H1 (cell line): ENCODE measurements around the gene DYSF. TPM values are rescaled to one million over a fixed set of nuclear protein-coding genes. Genes with fewer than 3 reads are reported as not detected.

Experiments
- CTCF ChIA-PET: fragments of 300-600 bp; sonication (Branson Sonifier 250); formaldehyde crosslinking; loops from one replicate; lab custom pipeline; 2021; ENCODE audit not compliant: partially characterized antibody; lab: Charles Lee
- POLR2A ChIA-PET: fragments of 300-600 bp; sonication (Branson Sonifier 250); formaldehyde crosslinking; loops from one replicate; lab custom pipeline; 2021; ENCODE audit warnings: inconsistent platforms; ENCODE audit not compliant: partially characterized antibody; lab: Charles Lee
- DNase-seq, 2 experiments: peaks; one replicate each; pipeline versions ENCODE4 v3.0.0 to v3.0.0-alpha.2; 2010 to 2022; ENCODE audit warnings: low spot score in 2 of 2, low read depth in 1 of 2, mixed read lengths in 1 of 2
- FAIRE-seq: peaks from 2 replicates; lab custom pipeline; 2011; peaks lifted over from hg19 to GRCh38; lab: Jason Lieb, UNC
- H2AFZ ChIP-seq: 2 replicates; pipeline ENCODE4 v1.8.1; 2012; ENCODE audit warnings: low read length, inconsistent platforms
- H2AK5ac ChIP-seq: 2 replicates; pipeline ENCODE4 v1.6.1; 2013; ENCODE audit warnings: low read depth, low read length
- H2BK120ac ChIP-seq: replicated peaks from 2 replicates; pipeline ENCODE3; 2013; ENCODE audit warnings: low read depth, low read length, inconsistent platforms
- H2BK12ac ChIP-seq: 2 replicates; pipeline ENCODE4 v1.6.1; 2013; ENCODE audit warnings: low read depth, low read length
- H2BK15ac ChIP-seq: 2 replicates; pipeline ENCODE4 v1.6.1; 2013; ENCODE audit warnings: low read length
- H2BK20ac ChIP-seq: 2 replicates; pipeline ENCODE4 v1.6.1; 2013; ENCODE audit warnings: low read length
- H2BK5ac ChIP-seq: 2 replicates; pipeline ENCODE4 v1.6.1; 2013; ENCODE audit warnings: low read depth, low read length
- H3K14ac ChIP-seq: 2 replicates; pipeline ENCODE4 v1.6.1; 2013; ENCODE audit warnings: inconsistent platforms; ENCODE audit not compliant: insufficient read length
- H3K18ac ChIP-seq: 2 replicates; pipeline ENCODE4 v1.6.1; 2013; ENCODE audit warnings: low read length; ENCODE audit errors: extremely low read depth
- H3K23ac ChIP-seq: 2 replicates; pipeline ENCODE4 v1.6.1; 2013; ENCODE audit warnings: inconsistent platforms; ENCODE audit not compliant: insufficient read length
- H3K23me2 ChIP-seq: 2 replicates; pipeline ENCODE4 v1.6.1; 2013; ENCODE audit warnings: low read depth, low read length
- H3K27ac ChIP-seq: 2 replicates; pipeline ENCODE4 v1.6.1; 2011; ENCODE audit warnings: low read depth, low read length, inconsistent platforms
- H3K27me3 ChIP-seq, 4 experiments: replicated peaks in 1 of 4; 1 replicate in 1 of 4; 2 replicates in 3 of 4; pipeline versions ENCODE4 v1.6.1 to v1.8.1; 2011 to 2013; ENCODE audit warnings: low read length in 3 of 4, mild to moderate bottlenecking in 3 of 4, inconsistent platforms in 2 of 4, mixed read lengths in 2 of 4, moderate library complexity in 1 of 4; ENCODE audit not compliant: control insufficient read depth in 3 of 4, insufficient read depth in 3 of 4; ENCODE audit errors: extremely low read depth in 1 of 4
- H3K36me3 ChIP-seq, 4 experiments: 2 replicates each; pipeline versions ENCODE4 v1.6.1 to v1.8.1; 2011 to 2013; ENCODE audit warnings: mild to moderate bottlenecking in 4 of 4, low read length in 3 of 4, moderate library complexity in 2 of 4, control low read depth in 1 of 4, inconsistent platforms in 1 of 4; ENCODE audit not compliant: insufficient read depth in 4 of 4, control insufficient read depth in 2 of 4
- H3K4ac ChIP-seq: replicated peaks from 2 replicates; pipeline ENCODE3; 2013; ENCODE audit warnings: low read length, low read depth, mixed read lengths, inconsistent platforms; ENCODE audit not compliant: insufficient read length
- H3K4me1 ChIP-seq, 4 experiments: replicated peaks in 1 of 4; 1 replicate in 1 of 4; 2 replicates in 3 of 4; pipeline versions ENCODE4 v1.6.1 to v1.8.1; 2011 to 2013; ENCODE audit warnings: low read length in 3 of 4, inconsistent platforms in 2 of 4, mixed read lengths in 1 of 4; ENCODE audit not compliant: insufficient read depth in 4 of 4, control insufficient read depth in 3 of 4
- H3K4me2 ChIP-seq, 2 experiments: 2 replicates each; pipeline versions ENCODE4 v1.6.1 to v1.8.1; 2011 to 2013; ENCODE audit warnings: low read depth in 2 of 2, low read length in 2 of 2, control low read depth in 1 of 2, inconsistent platforms in 1 of 2, mild to moderate bottlenecking in 1 of 2; ENCODE audit not compliant: insufficient read depth in 1 of 2
- H3K4me3 ChIP-seq, 4 experiments: fragments of 200-600, 300-600 bp in 1 of 4; sonication (generic), shearing (Covaris generic), sonication (Bioruptor Twin) in 1 of 4; 2 replicates each; pipeline versions ENCODE4 v1.5.1 to v1.8.1; 2011 to 2016; ENCODE audit warnings: low read length in 4 of 4, low read depth in 3 of 4, control low read depth in 2 of 4, inconsistent platforms in 2 of 4, mild to moderate bottlenecking in 2 of 4, mixed read lengths in 1 of 4, moderate library complexity in 1 of 4; ENCODE audit not compliant: insufficient read depth in 2 of 4; ENCODE audit errors: extremely low read depth in 1 of 4
- H3K56ac ChIP-seq: replicated peaks from 2 replicates; pipeline ENCODE3; 2013; ENCODE audit warnings: low read depth, mild to moderate bottlenecking, mixed read lengths, low read length, inconsistent platforms; ENCODE audit not compliant: insufficient read length
- H3K79me1 ChIP-seq: 2 replicates; pipeline ENCODE4 v1.6.1; 2013; ENCODE audit warnings: low read depth, low read length, control low read depth
- H3K79me2 ChIP-seq, 2 experiments: 2 replicates each; pipeline versions ENCODE4 v1.6.1 to v1.8.1; 2012 to 2013; ENCODE audit warnings: low read length in 2 of 2, mild to moderate bottlenecking in 2 of 2, inconsistent platforms in 1 of 2; ENCODE audit not compliant: insufficient read depth in 2 of 2, control insufficient read depth in 1 of 2
- H3K9ac ChIP-seq, 4 experiments: replicated peaks in 1 of 4; 1 replicate in 1 of 4; 2 replicates in 3 of 4; pipeline versions ENCODE4 v1.6.1 to v1.8.1; 2011 to 2013; ENCODE audit warnings: low read depth in 3 of 4, low read length in 3 of 4, control low read depth in 2 of 4, mild to moderate bottlenecking in 2 of 4, moderate library complexity in 2 of 4, inconsistent platforms in 1 of 4; ENCODE audit errors: extremely low read depth in 1 of 4
- H3K9me3 ChIP-seq, 2 experiments: 2 replicates each; pipeline versions ENCODE4 v1.6.1 to v1.8.1; 2012 to 2013; ENCODE audit warnings: mild to moderate bottlenecking in 2 of 2, moderate library complexity in 2 of 2, control low read depth in 1 of 2, inconsistent platforms in 1 of 2, low read depth in 1 of 2, low read length in 1 of 2, mixed read lengths in 1 of 2; ENCODE audit not compliant: insufficient read depth in 2 of 2
- H4K20me1 ChIP-seq, 2 experiments: replicated peaks in 1 of 2; 2 replicates each; pipeline versions ENCODE3 to v1.8.1; 2011 to 2013; ENCODE audit warnings: inconsistent platforms in 2 of 2, low read length in 2 of 2, mild to moderate bottlenecking in 1 of 2; ENCODE audit not compliant: insufficient read depth in 2 of 2, control insufficient read depth in 1 of 2
- H4K5ac ChIP-seq: 2 replicates; pipeline ENCODE4 v1.6.1; 2013; ENCODE audit warnings: low read length, low read depth, mixed read lengths, inconsistent platforms; ENCODE audit not compliant: insufficient read length
- H4K8ac ChIP-seq: 2 replicates; pipeline ENCODE4 v1.8.0; 2013; ENCODE audit warnings: mild to moderate bottlenecking, moderate library complexity, low read length, inconsistent platforms; ENCODE audit not compliant: insufficient read depth; ENCODE audit errors: extremely low read depth
- H4K91ac ChIP-seq: replicated peaks from 2 replicates; pipeline ENCODE3; 2013; ENCODE audit warnings: low read length, mixed read lengths, inconsistent platforms; ENCODE audit not compliant: insufficient read length
- POLR2A ChIP-seq, 2 experiments: IDR thresholded peaks; 1 replicate in 1 of 2; 2 replicates in 1 of 2; pipeline ENCODE4 v1.6.1; 2011; ENCODE audit warnings: low read depth in 2 of 2, low read length in 2 of 2, mild to moderate bottlenecking in 2 of 2; ENCODE audit errors: control extremely low read depth in 1 of 2
- SUZ12 ChIP-seq: fragments of 200-600 bp; sonication (generic); IDR thresholded peaks from 2 replicates; pipeline ENCODE4 v1.6.1; 2012; ENCODE audit warnings: mild to moderate bottlenecking, inconsistent platforms, low read length, moderate library complexity, mixed read lengths
- WGBS, 2 experiments: shearing (Covaris generic) in 1 of 2; methylation state at CpG; one replicate each; pipeline versions ENCODE4 v1.1.6 to v1.1.7; 2013 to 2015; ENCODE audit warnings: low lambda C conversion rate in 2 of 2, mixed read lengths in 2 of 2, inconsistent platforms in 1 of 2, low coverage in 1 of 2, missing lambda C conversion rate in 1 of 2; ENCODE audit not compliant: insufficient replicate concordance in 2 of 2, insufficient coverage in 1 of 2, insufficient read length in 1 of 2; ENCODE audit errors: extremely low coverage in 1 of 2, missing lambda C conversion rate in 1 of 2; 5-methylcytosine and 5-hydroxymethylcytosine counted together
- polyA plus RNA-seq, 7 experiments: library from polyadenylated mRNA; depleted of rRNA in 3 of 7; stranded (reverse) in 5 of 7; unstranded in 2 of 7; fragments of >200 nt in 5 of 7; fragments of 200-250 nt in 2 of 7; gene quantifications; 1 replicate in 5 of 7; 2 replicates in 1 of 7; 4 replicates in 1 of 7; pipeline versions ENCODE4 v1.2.1 to v1.2.3, GENCODE V29; 2011 to 2013; ENCODE audit warnings: missing spikeins in 2 of 7, mixed read lengths in 2 of 7
- total RNA-seq: library from RNA; stranded (reverse); fragmentation: NEBNext Ultra II Directional; extraction: Animal tissue kit (Norgen Biotek cat#: 25700); gene quantifications from 2 replicates; pipeline ENCODE4 v1.2.1, GENCODE V29; 2021

Gene DYSF
- total and polyA plus RNA-seq, 2 of the 8 experiments (the other 6 are each of a cell fraction or from before 2014, with no cell fraction given), result 5.8 to 7.1 TPM

DNA sequence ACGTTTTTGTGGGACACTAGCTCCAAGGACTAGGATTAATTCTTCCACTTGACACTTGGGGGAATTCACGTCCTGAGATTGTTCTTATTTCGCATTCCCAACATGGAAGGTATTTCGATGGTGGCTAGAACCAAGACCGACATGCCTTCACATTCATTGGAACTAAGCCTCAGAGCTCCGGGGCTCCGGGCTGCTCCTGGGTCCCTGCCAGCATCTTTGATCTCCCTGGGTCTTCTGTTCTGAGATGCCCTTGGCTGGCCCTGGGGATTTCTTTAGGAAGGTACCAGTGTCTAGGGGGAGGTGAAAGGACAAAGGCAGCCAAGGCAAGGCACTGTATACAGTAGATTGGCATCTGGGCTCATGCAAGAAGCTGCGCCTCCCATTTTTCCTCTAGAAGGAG is 76.8 kb downstream of the DYSF start:
- Histone ChIP-seq H3K4me1 (peaks cover 0 to 11% (median 4%) of the 10 kb centered on the region in 4 experiments; a peak in 6 of 7 replicates), H3K27me3 (no peaks in the 10 kb centered on the region), H3K23ac (no peak overlapping the region), H3K23me2 (no peaks in the 10 kb centered on the region), H3K9me3 (no peaks in the 10 kb centered on the region), H4K20me1 (no peaks in the 10 kb centered on the region), H2AK5ac (no peak overlapping the region), H3K4me2 (no peak overlapping the region), H4K8ac (no peak overlapping the region), H2BK12ac (no peak overlapping the region), H2BK20ac (no peak overlapping the region), H2AFZ (no peak overlapping the region), H2BK120ac (no peak overlapping the region), H3K4ac (no peak overlapping the region), H4K5ac (no peak overlapping the region), H3K9ac (no peak overlapping the region), H3K18ac (no peak overlapping the region), H3K79me2 (no peaks in the 10 kb centered on the region), H4K91ac (no peak overlapping the region), H2BK15ac (no peak overlapping the region), H3K79me1 (no peaks in the 10 kb centered on the region), H3K14ac (no peak overlapping the region), H2BK5ac (no peak overlapping the region), H3K56ac (no peak overlapping the region), H3K36me3 (no peaks in the 10 kb centered on the region), H3K27ac (no peak overlapping the region), H3K4me3 (no peak overlapping the region)
- DNase-seq (no peak), FAIRE-seq (no peak)
- POLR2A ChIA-PET, result no interaction called here
- WGBS, 2 experiments, result 78% methylated on average over 8 of the region's 8 CpGs; no CpG with 5 or more reads in 1 of the 2 experiments
- no peak for TF ChIP-seq POLR2A (IDR thresholded peaks at IDR 0.05; ENCODE audit: control extremely low read depth in 1 of 2, low read depth in 2 of 2, low read length in 2 of 2)
- TF ChIP-seq SUZ12, result no peak
- CTCF ChIA-PET, result interaction anchor here (0.5 to 7.4 kb wide), 32 partner anchors 10 to 1340 kb away, joined by 3 to 76 read pairs (median 3); partner anchors contain the start of gene DYSF
